ENCODE data around the gene NRG3.

Gene NRG3

GRCh38 chr10:82796510-82796909 lies 921.5 kb downstream of the NRG3 start:
- no peak for TF ChIP-seq POLR2A (IDR thresholded peaks at IDR 0.05; ENCODE audit: low read depth, low read length)
- DNase-seq (ENCODE audit: insufficient read length, low spot score) (no peak), FAIRE-seq (no peak)

GRCh38 chr10:82801289-82801688 lies 926.3 kb downstream of the NRG3 start:
- DNase-seq (ENCODE audit: insufficient read length, low spot score) (no peak), FAIRE-seq (no peak)
- TF ChIP-seq POLR2A (IDR thresholded peaks at IDR 0.05; ENCODE audit: low read depth, low read length) = no peak

GRCh38 chr10:82811621-82812020 lies 936.6 kb downstream of the NRG3 start:
- no peak for TF ChIP-seq POLR2A (IDR thresholded peaks at IDR 0.05; ENCODE audit: low read depth, low read length)
- no peak for FAIRE-seq
- DNase-seq (ENCODE audit: insufficient read length, low spot score) = no peak

- TF ChIP-seq POLR2A (IDR thresholded peaks at IDR 0.05; ENCODE audit: low read depth, low read length) = no peak
- no peak for DNase-seq (ENCODE audit: insufficient read length, low spot score)
- FAIRE-seq = no peak
Observed at GRCh38 chr10:82813856-82814255, 938.9 kb downstream of the NRG3 start.

GRCh38 chr10:82814635-82815034 lies 939.6 kb downstream of the NRG3 start:
- FAIRE-seq (no peak), DNase-seq (ENCODE audit: insufficient read length, low spot score) (no peak)
- TF ChIP-seq POLR2A (IDR thresholded peaks at IDR 0.05; ENCODE audit: low read depth, low read length) = no peak

- DNase-seq (ENCODE audit: insufficient read length, low spot score) (no peak), FAIRE-seq (no peak)
- no peak for TF ChIP-seq POLR2A (IDR thresholded peaks at IDR 0.05; ENCODE audit: low read depth, low read length)
Observed at GRCh38 chr10:82815680-82816079, 940.7 kb downstream of the NRG3 start.

- DNase-seq (ENCODE audit: insufficient read length, low spot score) (no peak), FAIRE-seq (no peak)
- TF ChIP-seq POLR2A (IDR thresholded peaks at IDR 0.05; ENCODE audit: low read depth, low read length) = no peak
Observed at GRCh38 chr10:82817676-82818422, 942.9 kb downstream of the NRG3 start.

GRCh38 chr10:82821043-82821442 lies 946.0 kb downstream of the NRG3 start:
- no peak for TF ChIP-seq POLR2A (IDR thresholded peaks at IDR 0.05; ENCODE audit: low read depth, low read length)
- FAIRE-seq (no peak), DNase-seq (ENCODE audit: insufficient read length, low spot score) (no peak)

GRCh38 chr10:82826132-82826531 lies 951.1 kb downstream of the NRG3 start:
- no peak for FAIRE-seq
- TF ChIP-seq POLR2A (IDR thresholded peaks at IDR 0.05; ENCODE audit: low read depth, low read length) = no peak
- DNase-seq (ENCODE audit: insufficient read length, low spot score) = no peak

GRCh38 chr10:82827901-82828300 lies 952.9 kb downstream of the NRG3 start:
- no peak for TF ChIP-seq POLR2A (IDR thresholded peaks at IDR 0.05; ENCODE audit: low read depth, low read length)
- FAIRE-seq (no peak), DNase-seq (ENCODE audit: insufficient read length, low spot score) (no peak)

GRCh38 chr10:82847242-82847641 lies 972.2 kb downstream of the NRG3 start:
- DNase-seq (ENCODE audit: insufficient read length, low spot score) (no peak), FAIRE-seq (no peak)
- TF ChIP-seq POLR2A (IDR thresholded peaks at IDR 0.05; ENCODE audit: low read depth, low read length) = no peak

GRCh38 chr10:82850191-82850590 lies 975.2 kb downstream of the NRG3 start:
- no peak for TF ChIP-seq POLR2A (IDR thresholded peaks at IDR 0.05; ENCODE audit: low read depth, low read length)
- DNase-seq (ENCODE audit: insufficient read length, low spot score) (no peak), FAIRE-seq (no peak)

GRCh38 chr10:82856957-82857613 lies 982.1 kb downstream of the NRG3 start:
- no peak for DNase-seq (ENCODE audit: insufficient read length, low spot score)
- TF ChIP-seq POLR2A (IDR thresholded peaks at IDR 0.05; ENCODE audit: low read depth, low read length) = no peak
- no peak for FAIRE-seq

- DNase-seq (ENCODE audit: insufficient read length, low spot score) = no peak
- no peak for FAIRE-seq
- TF ChIP-seq POLR2A (IDR thresholded peaks at IDR 0.05; ENCODE audit: low read depth, low read length) = no peak
Observed at GRCh38 chr10:82861889-82862288, 986.9 kb downstream of the NRG3 start.

- TF ChIP-seq POLR2A (IDR thresholded peaks at IDR 0.05; ENCODE audit: low read depth, low read length) = no peak
- FAIRE-seq = no peak
- no peak for DNase-seq (ENCODE audit: insufficient read length, low spot score)
Observed at GRCh38 chr10:82865366-82865765, 990.4 kb downstream of the NRG3 start.
